ENCODE results near the gene WDR81. TPM values are rescaled to one million over a fixed set of nuclear protein-coding genes. Genes with fewer than 3 reads are reported as not detected.

The WDR81 gene
- total RNA-seq, 2 donors from 2014 or later, result 13.4 to 17.9 TPM

DNA sequence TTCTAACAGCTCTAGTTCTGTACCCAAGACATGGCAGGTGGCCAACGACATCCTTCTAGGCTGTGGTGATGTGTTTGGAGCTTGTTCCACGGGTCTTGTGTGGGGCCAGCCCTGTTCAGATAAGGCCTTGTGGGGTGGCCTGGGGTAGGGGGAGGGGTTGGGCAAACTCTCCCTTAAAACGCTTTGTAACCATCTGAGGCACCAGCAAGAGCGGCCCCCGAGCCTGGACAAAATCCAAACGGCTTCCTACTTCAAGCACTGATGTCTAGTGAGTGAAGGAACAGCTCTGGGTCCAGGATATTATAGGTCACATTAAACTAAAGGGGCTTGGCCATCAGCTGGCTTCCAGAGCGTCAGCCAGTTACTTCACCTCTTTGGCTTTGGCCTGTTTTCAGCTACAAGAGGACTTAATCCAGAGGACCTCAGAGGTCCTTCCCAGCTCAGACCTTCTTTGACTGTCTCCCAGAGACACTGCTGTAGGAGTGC is 49.2 kb downstream of the WDR81 start:
- Mint-ChIP-seq H3K27ac (no peak overlapping the region), H3K27me3 (ENCODE audit: insufficient read depth) (no peaks in the 10 kb centered on the region), H3K36me3 (ENCODE audit: low read depth) (peaks cover 35% of the 10 kb centered on the region), H3K4me1 (peaks cover 12% of the 10 kb centered on the region), H3K4me3 (no peak overlapping the region), H3K9me3 (no peaks in the 10 kb centered on the region)
- H3K27ac ChIP-seq (ENCODE audit: low read depth, low read length), result no peak overlapping the region
- no peaks in the 10 kb centered on the region for H3K27me3 ChIP-seq (ENCODE audit: control insufficient read depth, insufficient read depth, low read length, poor library complexity, severe bottlenecking)
- no peak overlapping the region for H3K9ac ChIP-seq (ENCODE audit: extremely low read depth, low read length, poor library complexity, severe bottlenecking)
- peaks cover 32% of the 10 kb centered on the region for H3K36me3 ChIP-seq (ENCODE audit: control insufficient read depth, insufficient read depth, low read length)
- H3K4me3 ChIP-seq (ENCODE audit: low read length), result no peak overlapping the region
- TF ChIP-seq, protein P1, sequence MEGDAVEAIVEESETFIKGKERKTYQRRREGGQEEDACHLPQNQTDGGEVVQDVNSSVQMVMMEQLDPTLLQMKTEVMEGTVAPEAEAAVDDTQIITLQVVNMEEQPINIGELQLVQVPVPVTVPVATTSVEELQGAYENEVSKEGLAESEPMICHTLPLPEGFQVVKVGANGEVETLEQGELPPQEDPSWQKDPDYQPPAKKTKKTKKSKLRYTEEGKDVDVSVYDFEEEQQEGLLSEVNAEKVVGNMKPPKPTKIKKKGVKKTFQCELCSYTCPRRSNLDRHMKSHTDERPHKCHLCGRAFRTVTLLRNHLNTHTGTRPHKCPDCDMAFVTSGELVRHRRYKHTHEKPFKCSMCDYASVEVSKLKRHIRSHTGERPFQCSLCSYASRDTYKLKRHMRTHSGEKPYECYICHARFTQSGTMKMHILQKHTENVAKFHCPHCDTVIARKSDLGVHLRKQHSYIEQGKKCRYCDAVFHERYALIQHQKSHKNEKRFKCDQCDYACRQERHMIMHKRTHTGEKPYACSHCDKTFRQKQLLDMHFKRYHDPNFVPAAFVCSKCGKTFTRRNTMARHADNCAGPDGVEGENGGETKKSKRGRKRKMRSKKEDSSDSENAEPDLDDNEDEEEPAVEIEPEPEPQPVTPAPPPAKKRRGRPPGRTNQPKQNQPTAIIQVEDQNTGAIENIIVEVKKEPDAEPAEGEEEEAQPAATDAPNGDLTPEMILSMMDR (conservative IDR thresholded peaks at IDR 0.05), result no peak
- H3K9me3 ChIP-seq (ENCODE audit: control insufficient read depth, low read length), result no peaks in the 10 kb centered on the region
- DNase-seq, result no peak
- 92 to 100% methylated on average over 1 to 7 of the region's 7 CpGs for WGBS, 2 experiments (ENCODE audit: insufficient coverage in 1 of 2, insufficient read length in 1 of 2)
- H3K4me1 ChIP-seq (ENCODE audit: control insufficient read depth, insufficient read depth, low read length), result peaks cover 6% of the 10 kb centered on the region

DNA sequence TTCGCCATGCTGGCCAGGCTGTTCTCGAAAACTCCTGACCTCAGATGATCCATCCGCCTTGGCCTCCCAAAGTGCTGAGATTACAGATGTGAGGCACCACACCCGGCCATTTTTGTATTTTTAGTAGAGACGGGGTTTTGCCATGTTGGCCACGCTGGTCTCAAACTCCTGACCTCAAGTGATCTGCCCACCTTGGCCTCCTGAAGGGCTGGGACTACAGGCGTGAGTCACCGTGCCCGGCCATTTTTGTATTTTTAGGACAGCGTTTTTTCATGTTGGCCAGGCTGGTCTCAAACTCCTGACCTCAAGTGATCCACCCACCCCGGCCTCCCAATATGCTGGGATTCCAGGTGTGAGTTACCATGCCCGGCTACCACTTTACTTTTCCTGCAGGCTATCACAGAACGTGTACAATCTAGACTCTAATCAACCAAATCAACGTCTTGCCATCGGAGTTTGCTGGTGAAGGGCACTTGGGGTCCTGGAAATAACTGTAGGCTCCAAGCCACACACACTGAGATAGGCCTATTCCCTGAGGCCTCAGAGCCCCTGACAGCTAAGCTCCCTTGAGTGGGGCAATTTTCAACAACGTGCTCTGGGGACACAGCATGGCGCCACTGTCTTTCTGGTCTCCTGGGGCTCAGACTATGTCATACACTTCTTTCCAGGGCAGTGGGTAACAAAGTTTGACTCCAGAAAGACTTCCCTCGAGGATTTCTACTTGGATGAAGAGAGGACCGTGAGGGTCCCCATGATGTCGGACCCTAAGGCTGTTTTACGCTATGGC is 50.1 kb downstream of the WDR81 start:
- Mint-ChIP-seq H3K27ac (peak overlapping the region; percentile 45), H3K9me3 (no peaks in the 10 kb centered on the region), H3K27me3 (ENCODE audit: insufficient read depth) (no peaks in the 10 kb centered on the region), H3K4me1 (peaks cover 9% of the 10 kb centered on the region), H3K4me3 (no peak overlapping the region), H3K36me3 (ENCODE audit: low read depth) (peaks cover 40% of the 10 kb centered on the region)
- DNase-seq, result no peak
- no peak overlapping the region for H3K4me3 ChIP-seq (ENCODE audit: low read length)
- 92 to 93% methylated on average over 20 to 21 of the region's 21 CpGs for WGBS, 2 experiments (ENCODE audit: insufficient coverage in 1 of 2, insufficient read length in 1 of 2)
- H3K4me1 ChIP-seq (ENCODE audit: control insufficient read depth, insufficient read depth, low read length), result peaks cover 5% of the 10 kb centered on the region
- no peaks in the 10 kb centered on the region for H3K27me3 ChIP-seq (ENCODE audit: control insufficient read depth, insufficient read depth, low read length, poor library complexity, severe bottlenecking)
- no peaks in the 10 kb centered on the region for H3K9me3 ChIP-seq (ENCODE audit: control insufficient read depth, low read length)
- no peak overlapping the region for H3K27ac ChIP-seq (ENCODE audit: low read depth, low read length)
- TF ChIP-seq, protein P1 (conservative IDR thresholded peaks at IDR 0.05), result no peak
- peaks cover 37% of the 10 kb centered on the region for H3K36me3 ChIP-seq (ENCODE audit: control insufficient read depth, insufficient read depth, low read length)
- H3K9ac ChIP-seq (ENCODE audit: extremely low read depth, low read length, poor library complexity, severe bottlenecking), result no peak overlapping the region

DNA sequence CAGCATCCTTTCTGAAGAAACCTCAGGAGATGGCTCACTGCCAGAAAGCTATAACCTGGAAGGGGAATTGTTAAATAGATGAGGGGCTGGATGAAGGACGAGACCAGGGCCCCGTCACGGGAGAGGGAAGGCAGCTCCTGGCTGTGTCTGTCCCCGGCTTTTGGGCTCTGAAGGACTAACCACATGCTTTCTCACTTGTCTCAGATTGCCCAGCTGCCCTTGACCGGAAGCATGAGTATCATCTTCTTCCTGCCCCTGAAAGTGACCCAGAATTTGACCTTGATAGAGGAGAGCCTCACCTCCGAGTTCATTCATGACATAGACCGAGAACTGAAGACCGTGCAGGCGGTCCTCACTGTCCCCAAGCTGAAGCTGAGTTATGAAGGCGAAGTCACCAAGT is 51.8 kb downstream of the WDR81 start:
- no peak overlapping the region for H3K27ac ChIP-seq (ENCODE audit: low read depth, low read length)
- Mint-ChIP-seq H3K36me3 (ENCODE audit: low read depth) (peaks cover 53% of the 10 kb centered on the region), H3K9me3 (no peaks in the 10 kb centered on the region), H3K4me1 (peaks cover 2% of the 10 kb centered on the region), H3K4me3 (no peak overlapping the region), H3K27ac (no peak overlapping the region), H3K27me3 (ENCODE audit: insufficient read depth) (no peaks in the 10 kb centered on the region)
- H3K36me3 ChIP-seq (ENCODE audit: control insufficient read depth, insufficient read depth, low read length), result peaks cover 48% of the 10 kb centered on the region
- no peaks in the 10 kb centered on the region for H3K27me3 ChIP-seq (ENCODE audit: control insufficient read depth, insufficient read depth, low read length, poor library complexity, severe bottlenecking)
- no peak overlapping the region for H3K4me3 ChIP-seq (ENCODE audit: low read length)
- no peaks in the 10 kb centered on the region for H3K4me1 ChIP-seq (ENCODE audit: control insufficient read depth, insufficient read depth, low read length)
- H3K9me3 ChIP-seq (ENCODE audit: control insufficient read depth, low read length), result no peaks in the 10 kb centered on the region
- H3K9ac ChIP-seq (ENCODE audit: extremely low read depth, low read length, poor library complexity, severe bottlenecking), result no peak overlapping the region
- TF ChIP-seq, protein P1 (conservative IDR thresholded peaks at IDR 0.05), result no peak
- DNase-seq, result no peak
- 94 to 98% methylated on average over 9 to 10 of the region's 10 CpGs for WGBS, 2 experiments (ENCODE audit: insufficient coverage in 1 of 2, insufficient read length in 1 of 2)
